ENCODE measurements around the gene GTF2IRD1. TPM values are rescaled to one million over a fixed set of nuclear protein-coding genes. Genes with fewer than 3 reads are reported as not detected.
"Not testable (repeated sequence)": the region's sequence is repeated elsewhere in the genome, so short reads cannot be mapped to it uniquely, and the experiment has no call there.

GTF2IRD1 gene
- total RNA-seq, 1 donor from 2014 or later = 17.3 TPM

GRCh38 chr7:74632505-74632904 is 178.8 kb downstream of the GTF2IRD1 start:
- no peak for DNase-seq (ENCODE audit: low spot score)

- DNase-seq (ENCODE audit: low spot score) = no peak
These were observed 179.8 kb downstream of the GTF2IRD1 start for GRCh38 chr7:74633451-74633921.

- DNase-seq (ENCODE audit: low spot score) = no peak
These were observed 184.0 kb downstream of the GTF2IRD1 start for GRCh38 chr7:74637745-74638144.

DNA sequence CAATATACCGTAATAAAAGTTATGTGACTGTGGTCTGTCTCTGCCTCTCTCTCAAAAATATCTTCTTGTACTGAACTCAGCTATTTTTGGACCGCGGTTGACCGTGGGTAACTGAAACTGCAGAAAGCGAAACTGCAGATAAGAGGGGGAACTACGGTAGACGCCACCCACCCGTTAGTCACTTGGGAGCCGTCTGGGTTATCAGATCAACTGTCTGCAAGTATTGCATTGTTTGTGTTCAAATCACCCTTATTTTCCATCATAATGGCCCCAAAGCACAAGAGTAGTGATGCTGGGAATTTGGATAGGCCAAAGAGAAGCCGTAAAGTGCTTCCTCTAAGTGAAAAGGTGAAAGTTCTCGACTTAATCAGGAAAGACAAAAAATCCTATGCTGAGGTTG is 196.3 kb downstream of the GTF2IRD1 start:
- DNase-seq (ENCODE audit: low spot score) = not testable (repeated sequence)

- not testable (repeated sequence) for DNase-seq (ENCODE audit: low spot score)
These were observed 196.9 kb downstream of the GTF2IRD1 start for GRCh38 chr7:74650493-74651132.

DNA sequence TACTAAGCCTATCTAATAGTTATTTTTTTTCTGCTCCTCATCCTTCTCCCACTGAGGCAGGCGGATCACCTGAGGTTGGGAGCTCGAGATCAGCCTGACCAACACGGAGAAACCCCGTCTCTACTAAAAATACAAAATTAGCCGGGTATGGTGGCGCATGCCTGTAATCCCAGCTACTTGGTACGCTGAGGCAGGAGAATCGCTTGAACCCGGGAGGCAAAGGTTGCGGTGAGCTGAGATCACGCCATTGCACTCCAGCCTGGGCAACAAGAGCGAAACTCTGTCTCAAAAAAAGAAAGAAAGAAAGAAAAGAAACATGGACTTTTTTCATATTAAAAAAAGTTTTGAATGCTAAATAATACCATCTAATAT is 197.4 kb downstream of the GTF2IRD1 start:
- DNase-seq (ENCODE audit: low spot score) = not testable (repeated sequence)

Other genes with a start within 250 kb of the GTF2IRD1 start
- gene LAT2, start 243.9 kb upstream of the GTF2IRD1 start, total RNA-seq = 15.7 TPM
- gene RFC2, start 199.5 kb upstream of the GTF2IRD1 start, total RNA-seq = 16.9 TPM
- 12.5 TPM for gene CLIP2, start 164.5 kb upstream of the GTF2IRD1 start, total RNA-seq
- 219 TPM for gene GTF2I, start 203.8 kb downstream of the GTF2IRD1 start, total RNA-seq